Mesodermal cell (in vitro differentiated cells): ENCODE results near the gene LECT2.
A peak's percentile ranks its signal among the peaks of the same experiment; 100 is the strongest.

ENCODE experiments used
- H3K27ac ChIP-seq: 2 replicates; pipeline ENCODE4 v1.7.0; 2013; ENCODE audit warnings: mild to moderate bottlenecking, low read depth, low read length, moderate library complexity; ENCODE audit not compliant: severe bottlenecking
- H3K36me3 ChIP-seq: 2 replicates; pipeline ENCODE4 v1.7.1; 2013; ENCODE audit warnings: mild to moderate bottlenecking, low read length, moderate library complexity; ENCODE audit not compliant: control insufficient read depth, insufficient read depth
- H3K4me1 ChIP-seq: one replicate; pipeline ENCODE4 v1.7.1; 2013; ENCODE audit warnings: mild to moderate bottlenecking, low read length; ENCODE audit not compliant: insufficient read depth, control insufficient read depth, poor library complexity, severe bottlenecking
- H3K4me3 ChIP-seq: 2 replicates; pipeline ENCODE4 v1.7.0; 2013; ENCODE audit warnings: low read length, control low read depth, mild to moderate bottlenecking; ENCODE audit not compliant: insufficient read depth, poor library complexity, severe bottlenecking; ENCODE audit errors: extremely low read depth
- H3K9me3 ChIP-seq: 2 replicates; pipeline ENCODE4 v1.7.1; 2013; ENCODE audit warnings: mild to moderate bottlenecking, low read length, moderate library complexity; ENCODE audit not compliant: control insufficient read depth
- WGBS, 2 experiments: methylation state at CpG; one replicate each; pipeline ENCODE4 v1.1.5; 2013; ENCODE audit warnings: missing lambda C conversion rate in 2 of 2; ENCODE audit not compliant: insufficient coverage in 2 of 2; 5-methylcytosine and 5-hydroxymethylcytosine counted together

The LECT2 gene

GRCh38 chr5:135993880-135994636 is 39.3 kb upstream of the LECT2 start:
- peaks cover 5% of the 10 kb centered on the region for H3K9me3 ChIP-seq
- 86 to 93% methylated on average over 1 to 2 of the region's 6 CpGs for WGBS, 2 experiments
- peaks cover 31% of the 10 kb centered on the region for H3K4me1 ChIP-seq
- no peak overlapping the region for H3K4me3 ChIP-seq
- H3K36me3 ChIP-seq, result no peaks in the 10 kb centered on the region
- peak overlapping the region; percentile 85 for H3K27ac ChIP-seq

GRCh38 chr5:135993335-135993879 is 38.6 kb upstream of the LECT2 start:
- no peak overlapping the region for H3K4me3 ChIP-seq
- H3K36me3 ChIP-seq, result no peaks in the 10 kb centered on the region
- peak overlapping the region; percentile 85 for H3K27ac ChIP-seq
- 94 to 98% methylated on average over 4 to 6 of the region's 6 CpGs for WGBS, 2 experiments
- peaks cover 5% of the 10 kb centered on the region for H3K9me3 ChIP-seq
- peaks cover 25% of the 10 kb centered on the region for H3K4me1 ChIP-seq

DNA sequence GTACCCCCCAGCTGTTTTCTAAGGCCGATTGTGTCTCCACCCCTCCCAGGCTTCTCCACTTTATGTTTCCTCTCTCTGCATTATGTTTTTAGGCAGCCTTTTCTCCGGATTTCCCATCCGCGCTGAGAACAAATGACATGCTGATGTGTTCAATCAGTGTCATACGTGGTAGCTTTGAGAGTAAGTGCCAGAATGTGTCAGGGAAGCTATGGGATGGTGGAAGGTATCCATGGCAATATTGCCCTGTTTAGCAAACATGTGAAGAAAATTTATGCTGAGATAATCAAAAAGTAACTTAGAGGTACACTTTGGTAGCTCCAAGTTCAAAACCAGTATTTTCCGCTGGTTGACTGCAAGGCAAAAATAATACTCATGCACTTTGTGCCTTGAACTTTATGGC is 36.6 kb upstream of the LECT2 start:
- 96% methylated on average over 6 of the region's 6 CpGs for WGBS, 2 experiments
- Histone ChIP-seq H3K36me3 (no peaks in the 10 kb centered on the region), H3K4me3 (no peak overlapping the region), H3K27ac (no peak overlapping the region), H3K4me1 (peaks cover 20% of the 10 kb centered on the region), H3K9me3 (peaks cover 5% of the 10 kb centered on the region)

- H3K4me3 ChIP-seq, result no peak overlapping the region
- WGBS, 2 experiments, result 94 to 96% methylated on average over 21 of the region's 21 CpGs
Measured at GRCh38 chr5:135990528-135991255, 35.9 kb upstream of the LECT2 start.

DNA sequence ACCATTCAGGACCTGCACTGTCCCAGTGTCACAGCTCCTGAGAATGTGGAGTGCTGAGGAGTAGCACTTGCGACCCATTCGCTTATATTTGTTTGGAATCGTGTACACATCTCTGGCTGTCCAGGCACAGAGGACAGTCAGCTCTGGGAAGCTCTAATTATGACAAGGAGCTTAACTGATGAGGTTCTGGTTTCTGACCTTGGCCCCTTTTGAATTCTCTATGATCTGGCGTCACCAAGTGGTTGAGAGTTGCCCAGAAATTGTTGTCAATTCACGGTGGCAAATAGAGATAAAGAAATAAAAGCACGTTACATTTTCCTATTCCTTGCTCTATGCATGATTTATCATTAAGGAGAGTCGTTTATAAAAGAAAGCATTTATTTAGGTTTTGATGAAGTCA is 34.9 kb upstream of the LECT2 start:
- H3K36me3 ChIP-seq, result no peaks in the 10 kb centered on the region
- no peak overlapping the region for H3K4me3 ChIP-seq
- H3K9me3 ChIP-seq, result no peaks in the 10 kb centered on the region
- peaks cover 13% of the 10 kb centered on the region for H3K4me1 ChIP-seq
- H3K27ac ChIP-seq, result no peak overlapping the region
- 91 to 92% methylated on average over 5 to 6 of the region's 7 CpGs for WGBS, 2 experiments

More at GRCh38 chr5:135990528-135991255, 35.9 kb upstream of the LECT2 start:
- no peak overlapping the region for H3K27ac ChIP-seq
- no peaks in the 10 kb centered on the region for H3K36me3 ChIP-seq
- peaks cover 2% of the 10 kb centered on the region for H3K9me3 ChIP-seq
- peaks cover 13% of the 10 kb centered on the region for H3K4me1 ChIP-seq

- Histone ChIP-seq H3K9me3 (no peaks in the 10 kb centered on the region), H3K4me3 (no peak overlapping the region), H3K4me1 (peaks cover 7% of the 10 kb centered on the region), H3K27ac (no peak overlapping the region), H3K36me3 (no peaks in the 10 kb centered on the region)
- WGBS, 2 experiments, result 100% methylated on average over 1 of the region's 3 CpGs; no CpG with 5 or more reads in 1 of the 2 experiments
Measured at GRCh38 chr5:135988546-135988945, 33.8 kb upstream of the LECT2 start.

- Histone ChIP-seq H3K36me3 (no peaks in the 10 kb centered on the region), H3K4me3 (no peak overlapping the region), H3K27ac (no peak overlapping the region), H3K9me3 (no peaks in the 10 kb centered on the region), H3K4me1 (no peaks in the 10 kb centered on the region)
- WGBS, 2 experiments, result 100% methylated on average over 1 of the region's 3 CpGs
Measured at GRCh38 chr5:135986891-135987401, 32.2 kb upstream of the LECT2 start.

DNA sequence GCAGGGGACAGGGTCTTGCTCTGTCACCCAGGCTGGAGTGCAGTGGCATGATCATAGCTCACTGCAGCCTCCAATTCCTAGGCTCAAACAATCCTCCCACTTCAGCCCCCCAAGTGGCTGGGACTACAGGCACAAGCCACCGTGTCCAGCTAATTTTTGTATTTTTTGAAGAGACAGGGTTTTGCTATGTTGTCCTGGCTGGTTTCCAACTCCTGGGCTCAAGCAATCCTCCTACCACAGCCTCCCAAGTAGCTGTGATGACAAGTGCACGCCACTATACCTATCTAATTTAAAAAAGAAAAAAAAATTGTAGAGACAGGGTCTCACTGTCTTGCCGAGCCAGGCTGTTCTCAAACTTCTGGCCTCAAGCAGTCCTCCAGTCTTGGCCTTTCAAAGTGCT is 31.6 kb upstream of the LECT2 start:
- no peaks in the 10 kb centered on the region for H3K4me1 ChIP-seq
- H3K27ac ChIP-seq, result no peak overlapping the region
- H3K36me3 ChIP-seq, result no peaks in the 10 kb centered on the region
- H3K9me3 ChIP-seq, result no peaks in the 10 kb centered on the region
- H3K4me3 ChIP-seq, result no peak overlapping the region
- WGBS, 2 experiments, result 92% methylated on average over 1 of the region's 3 CpGs; no CpG with 5 or more reads in 1 of the 2 experiments

GRCh38 chr5:135985951-135986350 is 31.2 kb upstream of the LECT2 start:
- Histone ChIP-seq H3K4me3 (no peak overlapping the region), H3K27ac (no peak overlapping the region)
- WGBS, 2 experiments, result no CpG with 5 or more reads among the region's 1 CpG

DNA sequence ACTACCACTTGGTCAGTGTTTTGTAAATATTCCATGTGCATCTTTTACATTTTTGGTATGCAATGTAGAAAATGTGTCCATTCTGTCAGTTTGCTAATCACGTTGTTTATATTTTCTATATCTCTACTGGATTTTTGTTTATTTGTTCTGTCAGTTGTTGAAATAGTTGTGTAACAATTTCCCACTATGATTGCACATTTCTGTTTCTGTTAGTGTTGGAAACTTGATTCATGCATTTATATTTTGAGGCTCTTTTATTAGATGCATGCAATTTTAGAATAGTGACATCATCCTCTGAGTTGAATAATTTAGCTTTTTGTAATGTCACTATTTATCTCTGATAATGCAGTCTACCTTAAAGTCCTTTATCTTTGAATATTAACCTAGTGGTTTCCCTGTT is 25.8 kb upstream of the LECT2 start:
- no CpG with 5 or more reads among the region's 1 CpG for WGBS, 2 experiments
- Histone ChIP-seq H3K27ac (no peak overlapping the region), H3K9me3 (no peaks in the 10 kb centered on the region), H3K36me3 (no peaks in the 10 kb centered on the region), H3K4me1 (peaks cover 13% of the 10 kb centered on the region), H3K4me3 (no peak overlapping the region)

More at GRCh38 chr5:135985951-135986350, 31.2 kb upstream of the LECT2 start:
- H3K4me1 ChIP-seq, result peaks cover 1% of the 10 kb centered on the region
- H3K9me3 ChIP-seq, result no peaks in the 10 kb centered on the region
- H3K36me3 ChIP-seq, result no peaks in the 10 kb centered on the region
